ENCODE data around the gene ZNF414. TPM values are rescaled to one million over a fixed set of nuclear protein-coding genes. Genes with fewer than 3 reads are reported as not detected.

Gene ZNF414
- total and polyA plus RNA-seq, 9 donors, result 2.8 to 19.0 (median 14.4) TPM

DNA sequence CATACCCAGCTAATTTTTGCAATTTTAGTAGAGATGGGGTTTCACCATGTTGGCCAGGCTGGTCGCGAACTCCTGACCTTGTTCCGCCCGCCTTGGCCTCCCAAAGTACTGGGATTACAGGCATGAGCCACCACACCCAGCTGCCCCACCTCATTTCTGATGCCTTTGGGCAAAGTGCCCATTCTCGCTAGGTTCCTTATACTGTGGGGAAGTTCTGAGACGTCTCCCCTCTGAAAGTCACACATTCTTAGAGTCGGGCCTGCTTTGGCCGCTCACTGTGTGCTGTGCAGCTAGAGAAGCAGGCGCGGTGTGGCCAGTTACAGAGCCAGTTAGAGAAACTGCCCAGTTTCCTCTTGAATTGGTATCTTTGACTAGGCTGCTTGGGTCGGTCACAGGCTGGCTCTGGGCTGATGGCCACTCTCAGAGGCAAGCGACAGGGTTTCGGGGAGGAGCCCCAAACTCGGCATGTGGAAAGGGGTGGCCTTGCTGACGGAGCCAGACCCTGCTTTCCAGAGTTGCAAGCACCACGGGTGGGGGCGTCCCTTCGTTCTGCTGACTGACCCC is 29.6 kb downstream of the ZNF414 start:
- Histone ChIP-seq H3K36me3 (ENCODE audit: control insufficient read depth, insufficient read depth, low read length) (peaks cover 85% of the 10 kb centered on the region), H3K4me3 (ENCODE audit: low read length) (no peak overlapping the region), H3K27ac (ENCODE audit: low read length) (no peak overlapping the region), H3K4me1 (ENCODE audit: control insufficient read depth, insufficient read depth, low read length) (peaks cover 11% of the 10 kb centered on the region), H3K9me3 (replicated peaks; ENCODE audit: control insufficient read depth, low read depth, low read length) (no peaks in the 10 kb centered on the region), H3K27me3 (ENCODE audit: control insufficient read depth, insufficient read depth, low read length) (no peaks in the 10 kb centered on the region)
- peak; percentile 61 for DNase-seq
- WGBS (ENCODE audit: insufficient coverage), result 83% methylated on average over 12 of the region's 18 CpGs

- Histone ChIP-seq H3K27me3 (ENCODE audit: control insufficient read depth, insufficient read depth, low read length) (no peaks in the 10 kb centered on the region), H3K9me3 (replicated peaks; ENCODE audit: control insufficient read depth, low read depth, low read length) (no peaks in the 10 kb centered on the region), H3K27ac (ENCODE audit: low read length) (no peak overlapping the region), H3K4me3 (ENCODE audit: low read length) (no peak overlapping the region), H3K4me1 (ENCODE audit: control insufficient read depth, insufficient read depth, low read length) (peaks cover 14% of the 10 kb centered on the region), H3K36me3 (ENCODE audit: control insufficient read depth, insufficient read depth, low read length) (peaks cover 83% of the 10 kb centered on the region)
- 100% methylated on average over 3 of the region's 8 CpGs for WGBS (ENCODE audit: insufficient coverage)
- no peak for DNase-seq
Observed at GRCh38 chr19:8483165-8483564, 30.8 kb downstream of the ZNF414 start.

- Histone ChIP-seq H3K4me1 (ENCODE audit: control insufficient read depth, insufficient read depth, low read length) (peaks cover 11% of the 10 kb centered on the region), H3K36me3 (ENCODE audit: control insufficient read depth, insufficient read depth, low read length) (peaks cover 81% of the 10 kb centered on the region)
Observed at GRCh38 chr19:8482696-8483095, 31.3 kb downstream of the ZNF414 start.

GRCh38 chr19:8481616-8482015 is 32.4 kb downstream of the ZNF414 start:
- Histone ChIP-seq H3K27me3 (ENCODE audit: control insufficient read depth, insufficient read depth, low read length) (no peaks in the 10 kb centered on the region), H3K9me3 (replicated peaks; ENCODE audit: control insufficient read depth, low read depth, low read length) (no peaks in the 10 kb centered on the region), H3K4me3 (ENCODE audit: low read length) (no peak overlapping the region), H3K27ac (ENCODE audit: low read length) (no peak overlapping the region), H3K36me3 (ENCODE audit: control insufficient read depth, insufficient read depth, low read length) (peaks cover 79% of the 10 kb centered on the region), H3K4me1 (ENCODE audit: control insufficient read depth, insufficient read depth, low read length) (peaks cover 11% of the 10 kb centered on the region)
- no peak for DNase-seq
- 77% methylated on average over 6 of the region's 6 CpGs for WGBS (ENCODE audit: insufficient coverage)

More at GRCh38 chr19:8482696-8483095, 31.3 kb downstream of the ZNF414 start:
- no peak overlapping the region for H3K27ac ChIP-seq (ENCODE audit: low read length)
- 89% methylated on average over 8 of the region's 11 CpGs for WGBS (ENCODE audit: insufficient coverage)
- no peak overlapping the region for H3K4me3 ChIP-seq (ENCODE audit: low read length)
- no peaks in the 10 kb centered on the region for H3K27me3 ChIP-seq (ENCODE audit: control insufficient read depth, insufficient read depth, low read length)
- no peak for DNase-seq
- H3K9me3 ChIP-seq (replicated peaks; ENCODE audit: control insufficient read depth, low read depth, low read length), result no peaks in the 10 kb centered on the region

DNA sequence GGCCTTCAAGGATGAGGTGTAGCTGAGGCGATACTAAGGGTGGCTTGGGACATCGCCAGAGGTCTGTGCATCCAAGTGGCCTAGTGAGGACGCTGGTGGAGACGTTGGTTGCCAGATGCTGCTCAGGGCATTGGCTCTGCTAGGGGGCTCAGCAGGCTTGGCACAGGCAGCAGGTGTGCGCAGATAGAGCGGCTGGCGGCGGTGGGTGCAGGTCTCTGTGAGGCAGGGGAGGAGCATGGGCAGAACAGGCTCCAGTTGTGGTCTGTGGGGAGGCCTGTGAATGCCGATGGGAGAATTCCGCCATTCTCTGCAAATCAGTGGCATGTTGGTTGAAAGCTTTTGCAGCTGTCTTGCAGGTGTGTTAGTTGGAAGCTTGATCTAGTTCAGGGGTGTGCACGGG is 32.8 kb downstream of the ZNF414 start:
- peaks cover 79% of the 10 kb centered on the region for H3K36me3 ChIP-seq (ENCODE audit: control insufficient read depth, insufficient read depth, low read length)
- H3K9me3 ChIP-seq (replicated peaks; ENCODE audit: control insufficient read depth, low read depth, low read length), result no peaks in the 10 kb centered on the region
- peaks cover 10% of the 10 kb centered on the region for H3K4me1 ChIP-seq (ENCODE audit: control insufficient read depth, insufficient read depth, low read length)
- no peak overlapping the region for H3K27ac ChIP-seq (ENCODE audit: low read length)
- no peak overlapping the region for H3K4me3 ChIP-seq (ENCODE audit: low read length)
- WGBS (ENCODE audit: insufficient coverage), result 60% methylated on average over 8 of the region's 11 CpGs
- no peak for DNase-seq
- no peaks in the 10 kb centered on the region for H3K27me3 ChIP-seq (ENCODE audit: control insufficient read depth, insufficient read depth, low read length)

DNA sequence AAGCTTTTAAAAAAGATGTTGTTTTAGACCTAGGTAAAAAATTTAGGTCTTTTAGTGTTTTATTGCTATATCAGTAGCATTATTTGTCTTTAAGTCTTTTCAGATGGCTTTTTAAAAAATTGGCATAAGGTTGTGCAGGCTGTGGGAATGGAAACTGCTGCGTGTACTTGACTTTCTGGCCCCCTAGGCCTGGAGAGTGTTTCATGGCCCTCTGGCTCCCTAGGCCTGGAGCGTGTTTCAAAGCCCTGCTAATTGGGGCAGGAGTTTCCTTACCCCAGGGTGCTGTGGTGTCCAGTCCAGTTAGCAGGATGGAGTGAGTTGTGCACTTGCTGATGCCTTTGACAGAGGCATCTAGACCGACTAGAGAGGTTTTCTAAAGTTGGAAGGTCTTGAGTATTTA is 35.4 kb downstream of the ZNF414 start:
- WGBS (ENCODE audit: insufficient coverage), result 43% methylated on average over 3 of the region's 3 CpGs
- no peak overlapping the region for H3K27ac ChIP-seq (ENCODE audit: low read length)
- H3K4me1 ChIP-seq (ENCODE audit: control insufficient read depth, insufficient read depth, low read length), result peaks cover 10% of the 10 kb centered on the region

DNA sequence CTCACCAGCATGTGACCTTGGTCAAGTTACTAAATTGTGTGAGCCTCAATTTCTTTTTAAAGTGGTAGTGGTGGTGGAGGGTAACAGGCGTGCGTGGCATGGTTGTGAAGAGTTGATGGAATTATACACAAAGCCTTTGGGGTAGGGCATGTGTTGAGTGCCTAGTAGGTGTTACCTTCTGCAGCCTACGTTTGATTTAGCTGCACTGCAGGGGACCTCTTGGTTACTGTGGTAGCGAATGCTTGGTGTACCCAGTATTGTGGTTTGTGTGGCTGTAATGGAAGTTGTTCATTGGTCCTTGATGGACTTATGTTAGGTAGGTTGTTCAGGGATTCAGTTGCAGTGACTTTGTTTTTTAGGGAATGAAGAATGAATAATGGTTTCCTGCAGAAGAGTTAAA is 36.1 kb downstream of the ZNF414 start:
- no peaks in the 10 kb centered on the region for H3K9me3 ChIP-seq (replicated peaks; ENCODE audit: control insufficient read depth, low read depth, low read length)
- H3K4me3 ChIP-seq (ENCODE audit: low read length), result no peak overlapping the region
- H3K27ac ChIP-seq (ENCODE audit: low read length), result no peak overlapping the region
- DNase-seq, result no peak
- H3K36me3 ChIP-seq (ENCODE audit: control insufficient read depth, insufficient read depth, low read length), result peaks cover 75% of the 10 kb centered on the region
- 79% methylated on average over 4 of the region's 4 CpGs for whole genome bisulfite sequencing (ENCODE audit: insufficient coverage)
- no peaks in the 10 kb centered on the region for H3K27me3 ChIP-seq (ENCODE audit: control insufficient read depth, insufficient read depth, low read length)
- peaks cover 10% of the 10 kb centered on the region for H3K4me1 ChIP-seq (ENCODE audit: control insufficient read depth, insufficient read depth, low read length)

More for the DNA sequence above, 35.4 kb downstream of the ZNF414 start:
- DNase-seq, result peak; percentile 67
- H3K36me3 ChIP-seq (ENCODE audit: control insufficient read depth, insufficient read depth, low read length), result peaks cover 78% of the 10 kb centered on the region
- H3K27me3 ChIP-seq (ENCODE audit: control insufficient read depth, insufficient read depth, low read length), result no peaks in the 10 kb centered on the region
- no peaks in the 10 kb centered on the region for H3K9me3 ChIP-seq (replicated peaks; ENCODE audit: control insufficient read depth, low read depth, low read length)
- no peak overlapping the region for H3K4me3 ChIP-seq (ENCODE audit: low read length)

DNA sequence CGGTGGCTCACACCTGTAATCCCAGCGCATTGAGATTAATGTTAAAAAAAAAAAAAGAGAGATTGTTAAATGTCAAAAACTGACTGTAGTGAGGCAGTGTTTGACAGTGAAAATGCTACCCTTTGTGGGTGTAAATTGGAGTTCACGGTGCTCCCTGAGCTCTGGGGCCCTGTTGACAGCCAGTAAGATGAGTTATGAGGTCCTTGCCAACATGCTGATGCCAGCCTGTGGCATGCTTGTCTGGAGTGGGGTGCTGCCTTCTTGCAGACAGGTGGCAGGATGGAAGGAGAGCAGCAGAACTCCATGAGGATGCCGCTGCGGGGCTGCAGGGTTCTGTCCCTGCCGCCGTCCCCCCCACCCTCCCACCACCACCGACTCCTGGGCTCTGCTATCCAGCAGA is 37.4 kb downstream of the ZNF414 start:
- Histone ChIP-seq H3K4me3 (ENCODE audit: low read length) (no peak overlapping the region), H3K27ac (ENCODE audit: low read length) (no peak overlapping the region), H3K27me3 (ENCODE audit: control insufficient read depth, insufficient read depth, low read length) (no peaks in the 10 kb centered on the region), H3K9me3 (replicated peaks; ENCODE audit: control insufficient read depth, low read depth, low read length) (no peaks in the 10 kb centered on the region), H3K36me3 (ENCODE audit: control insufficient read depth, insufficient read depth, low read length) (peaks cover 79% of the 10 kb centered on the region), H3K4me1 (ENCODE audit: control insufficient read depth, insufficient read depth, low read length) (peaks cover 10% of the 10 kb centered on the region)
- 88% methylated on average over 3 of the region's 8 CpGs for WGBS (ENCODE audit: insufficient coverage)
- no peak for DNase-seq

- WGBS (ENCODE audit: insufficient coverage), result no CpG with 5 or more reads among the region's 1 CpG
- DNase-seq, result no peak
- Histone ChIP-seq H3K4me1 (ENCODE audit: control insufficient read depth, insufficient read depth, low read length) (peaks cover 3% of the 10 kb centered on the region), H3K27ac (ENCODE audit: low read length) (no peak overlapping the region), H3K4me3 (ENCODE audit: low read length) (no peak overlapping the region), H3K9me3 (replicated peaks; ENCODE audit: control insufficient read depth, low read depth, low read length) (no peaks in the 10 kb centered on the region), H3K27me3 (ENCODE audit: control insufficient read depth, insufficient read depth, low read length) (no peaks in the 10 kb centered on the region), H3K36me3 (ENCODE audit: control insufficient read depth, insufficient read depth, low read length) (peaks cover 80% of the 10 kb centered on the region)
Observed at GRCh38 chr19:8475005-8475404, 39.0 kb downstream of the ZNF414 start.

GRCh38 chr19:8473648-8474476 is 40.1 kb downstream of the ZNF414 start:
- Histone ChIP-seq H3K4me3 (ENCODE audit: low read length) (no peak overlapping the region), H3K27ac (ENCODE audit: low read length) (no peak overlapping the region), H3K4me1 (ENCODE audit: control insufficient read depth, insufficient read depth, low read length) (peaks cover 6% of the 10 kb centered on the region), H3K36me3 (ENCODE audit: control insufficient read depth, insufficient read depth, low read length) (peaks cover 87% of the 10 kb centered on the region), H3K9me3 (replicated peaks; ENCODE audit: control insufficient read depth, low read depth, low read length) (no peaks in the 10 kb centered on the region), H3K27me3 (ENCODE audit: control insufficient read depth, insufficient read depth, low read length) (no peaks in the 10 kb centered on the region)
- no CpG with 5 or more reads among the region's 6 CpGs for WGBS (ENCODE audit: insufficient coverage)
- no peak for DNase-seq
